ENCODE measurements around the gene DYNLL1. TPM values are rescaled to one million over a fixed set of nuclear protein-coding genes. Genes with fewer than 3 reads are reported as not detected.

Gene DYNLL1
- total RNA-seq, 4 donors from 2014 or later = 179 to 271 (median 229) TPM

DNA sequence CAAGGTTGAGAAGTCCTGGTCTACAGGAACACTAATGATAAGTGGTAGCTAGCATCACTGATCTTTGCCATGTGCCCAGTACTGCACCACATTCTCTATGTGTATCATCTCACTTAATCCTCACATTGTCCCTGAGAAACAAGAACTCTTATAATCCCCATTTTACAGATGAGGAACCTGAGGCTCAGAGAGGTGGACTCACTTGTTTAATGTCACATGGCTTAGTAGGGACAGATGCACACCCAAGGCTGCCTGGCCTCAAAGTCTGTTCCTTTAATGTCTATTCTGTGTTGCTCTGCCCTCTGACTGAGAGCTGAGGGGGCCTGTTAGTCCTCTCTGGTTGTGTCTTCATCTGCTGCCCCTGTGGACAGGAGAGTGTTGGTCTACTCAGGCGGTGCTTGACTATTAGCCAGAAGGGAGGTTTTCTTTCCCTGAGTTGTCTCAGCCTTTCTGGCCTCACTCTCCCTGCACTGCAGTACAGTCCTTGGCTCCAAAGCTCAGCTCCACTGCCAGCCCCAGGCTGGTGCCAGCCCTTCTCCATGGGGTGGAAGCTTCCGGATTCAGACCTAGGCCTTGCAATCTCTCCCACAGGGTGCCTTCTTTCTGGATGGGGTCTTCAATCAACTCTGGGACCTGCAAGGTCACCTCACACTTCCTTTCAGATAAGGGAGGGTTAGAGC lies 4.9 kb upstream of the DYNLL1 start:
- no peaks in the 10 kb centered on the region for H3K9me3 ChIP-seq
- no CpG with 5 or more reads among the region's 2 CpGs for WGBS, 2 donors (ENCODE audit: low coverage in 1 of 2)
- no peak for ATAC-seq
- TF ChIP-seq, protein P1, sequence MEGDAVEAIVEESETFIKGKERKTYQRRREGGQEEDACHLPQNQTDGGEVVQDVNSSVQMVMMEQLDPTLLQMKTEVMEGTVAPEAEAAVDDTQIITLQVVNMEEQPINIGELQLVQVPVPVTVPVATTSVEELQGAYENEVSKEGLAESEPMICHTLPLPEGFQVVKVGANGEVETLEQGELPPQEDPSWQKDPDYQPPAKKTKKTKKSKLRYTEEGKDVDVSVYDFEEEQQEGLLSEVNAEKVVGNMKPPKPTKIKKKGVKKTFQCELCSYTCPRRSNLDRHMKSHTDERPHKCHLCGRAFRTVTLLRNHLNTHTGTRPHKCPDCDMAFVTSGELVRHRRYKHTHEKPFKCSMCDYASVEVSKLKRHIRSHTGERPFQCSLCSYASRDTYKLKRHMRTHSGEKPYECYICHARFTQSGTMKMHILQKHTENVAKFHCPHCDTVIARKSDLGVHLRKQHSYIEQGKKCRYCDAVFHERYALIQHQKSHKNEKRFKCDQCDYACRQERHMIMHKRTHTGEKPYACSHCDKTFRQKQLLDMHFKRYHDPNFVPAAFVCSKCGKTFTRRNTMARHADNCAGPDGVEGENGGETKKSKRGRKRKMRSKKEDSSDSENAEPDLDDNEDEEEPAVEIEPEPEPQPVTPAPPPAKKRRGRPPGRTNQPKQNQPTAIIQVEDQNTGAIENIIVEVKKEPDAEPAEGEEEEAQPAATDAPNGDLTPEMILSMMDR (IDR thresholded peaks at IDR 0.05) = no peak
- H3K36me3 ChIP-seq = peaks cover 0 to 26% of the 10 kb centered on the region in 2 donors
- H3K4me3 ChIP-seq = no peak overlapping the region
- H3K27me3 ChIP-seq = no peaks in the 10 kb centered on the region
- peaks cover 0 to 11% (median 0%) of the 10 kb centered on the region in 3 donors for H3K4me1 ChIP-seq
- H3K27ac ChIP-seq = no peak overlapping the region

DNA sequence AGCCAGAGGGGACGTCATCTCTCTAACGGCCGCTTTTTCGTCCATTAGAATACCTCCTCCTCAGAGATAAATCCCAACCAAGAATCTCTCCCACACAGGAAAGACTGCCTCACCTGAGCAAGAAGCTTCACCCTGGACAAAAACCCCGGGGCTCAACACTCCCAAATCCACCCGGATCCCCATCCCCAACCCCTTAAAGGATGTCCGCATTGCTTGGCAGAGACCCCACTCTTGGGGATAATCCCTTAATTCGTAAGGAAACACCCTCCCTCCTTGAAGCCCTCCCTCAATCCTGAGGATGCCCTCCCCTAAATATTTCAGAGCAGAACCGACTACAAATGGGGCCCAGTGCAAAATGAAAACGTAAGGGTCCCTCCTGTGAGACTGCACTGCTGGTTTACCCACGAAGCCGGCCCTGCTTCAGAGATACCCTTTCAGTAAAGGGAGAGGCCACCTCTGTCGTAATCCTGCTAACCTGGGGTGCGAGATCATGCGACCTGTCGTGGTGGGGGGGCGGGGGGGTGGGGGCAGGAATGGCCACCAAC lies 655 bp upstream of the DYNLL1 start:
- H3K36me3 ChIP-seq = peaks cover 0 to 38% of the 10 kb centered on the region in 2 donors
- no peaks in the 10 kb centered on the region for H3K9me3 ChIP-seq
- peak overlapping the region in 3 of 4 donors; percentile 95 to 96 (median 95) for H3K27ac ChIP-seq
- H3K4me1 ChIP-seq = peaks cover 0 to 32% (median 10%) of the 10 kb centered on the region in 3 donors
- TF ChIP-seq POLR2AphosphoS5 (IDR thresholded peaks at IDR 0.05) (no peak), EP300 (IDR thresholded peaks at IDR 0.05) (no peak), POLR2A (IDR thresholded peaks at IDR 0.05) (no peak)
- TF ChIP-seq, protein P1 (IDR thresholded peaks at IDR 0.05) = no peak
- peak overlapping the region; percentile 81 to 94 for H3K4me3 ChIP-seq
- H3K27me3 ChIP-seq = no peaks in the 10 kb centered on the region
- no peak for ATAC-seq
- 7 to 33% methylated on average over 4 to 9 of the region's 17 CpGs for WGBS, 2 donors (ENCODE audit: low coverage in 1 of 2)

GRCh38 chr12:120496413-120497340 lies 764 bp downstream of the DYNLL1 start:
- ATAC-seq = peak; percentile 29
- Histone ChIP-seq H3K4me1 (peaks cover 0 to 32% (median 10%) of the 10 kb centered on the region in 3 donors), H3K27ac (peak overlapping the region; percentile 68 to 96 (median 95)), H3K4me3 (peak overlapping the region; percentile 81 to 94), H3K36me3 (peaks cover 0 to 32% of the 10 kb centered on the region in 2 donors), H3K27me3 (no peaks in the 10 kb centered on the region), H3K9me3 (no peaks in the 10 kb centered on the region)
- WGBS, 2 donors (ENCODE audit: low coverage in 1 of 2) = 0 to 1% methylated on average over 12 to 22 of the region's 47 CpGs
- TF ChIP-seq, protein P1 (IDR thresholded peaks at IDR 0.05) = peak in 1 of 4 experiments; percentile 24
- no peak for TF ChIP-seq POLR2A (IDR thresholded peaks at IDR 0.05)

- no peaks in the 10 kb centered on the region for H3K27me3 ChIP-seq
- TF ChIP-seq POLR2A (IDR thresholded peaks at IDR 0.05) (no peak), EP300 (IDR thresholded peaks at IDR 0.05) (no peak), POLR2AphosphoS5 (IDR thresholded peaks at IDR 0.05) (no peak)
- TF ChIP-seq, protein P1 (IDR thresholded peaks at IDR 0.05) = no peak
- no peak for ATAC-seq
- 6 to 9% methylated on average over 7 to 9 of the region's 9 CpGs for WGBS, 2 donors (ENCODE audit: low coverage in 1 of 2)
- peaks cover 0 to 27% of the 10 kb centered on the region in 2 donors for H3K36me3 ChIP-seq
- H3K9me3 ChIP-seq = no peaks in the 10 kb centered on the region
- H3K27ac ChIP-seq = peak overlapping the region in 3 of 4 donors; percentile 95 to 96 (median 95)
- peaks cover 0 to 32% (median 10%) of the 10 kb centered on the region in 3 donors for H3K4me1 ChIP-seq
- H3K4me3 ChIP-seq = peak overlapping the region; percentile 81 to 94
These were observed 1.7 kb downstream of the DYNLL1 start for GRCh38 chr12:120497524-120498150.

Measured in gastroesophageal sphincter (tissue), 4 donors.